Measurements from ENCODE around the gene OSBPL8. TPM values are rescaled to one million over a fixed set of nuclear protein-coding genes. Genes with fewer than 3 reads are reported as not detected.

Gene OSBPL8
- total RNA-seq, 1 donor, result 204 TPM

DNA sequence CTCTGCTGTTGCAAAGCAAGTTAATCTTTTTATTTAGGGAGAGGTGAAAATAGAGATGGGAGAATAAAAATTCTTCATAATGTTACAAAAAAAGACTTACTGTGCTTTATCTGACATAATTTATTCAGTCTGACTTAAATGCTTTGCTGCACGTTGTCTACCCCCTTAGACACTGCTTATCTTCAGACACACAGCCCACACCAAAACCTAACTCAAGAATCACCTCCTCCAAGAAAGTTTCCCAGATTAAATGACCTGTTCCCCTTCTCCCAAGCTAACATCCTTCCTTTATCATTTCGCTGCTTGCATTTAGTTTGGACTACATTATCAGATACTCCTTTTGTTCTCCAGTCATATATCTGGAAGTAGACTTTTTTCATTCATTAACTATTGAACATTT, 3.8 kb downstream of the OSBPL8 start:
- H3K4me2 ChIP-seq (ENCODE audit: insufficient read depth, low read length), result no peak overlapping the region

GRCh38 chr12:76555231-76555767, 4.3 kb downstream of the OSBPL8 start:
- Histone ChIP-seq H3K36me3 (ENCODE audit: insufficient read depth, low read length) (no peaks in the 10 kb centered on the region), H4K20me1 (ENCODE audit: insufficient read depth, low read length) (peaks cover 27% of the 10 kb centered on the region), H3K4me2 (ENCODE audit: insufficient read depth, low read length) (no peak overlapping the region), H3K79me2 (ENCODE audit: insufficient read depth, low read length) (peaks cover 88% of the 10 kb centered on the region), H3K27me3 (ENCODE audit: insufficient read depth, low read length) (no peaks in the 10 kb centered on the region), H3K4me1 (ENCODE audit: insufficient read depth, low read length) (peaks cover 30% of the 10 kb centered on the region), H3K27ac (ENCODE audit: low read depth, low read length) (no peak overlapping the region), H3K4me3 (ENCODE audit: insufficient read depth, low read length) (no peak overlapping the region), H2AFZ (ENCODE audit: low read length) (no peak overlapping the region), H3K9me3 (ENCODE audit: low read depth, low read length) (no peaks in the 10 kb centered on the region)
- TF ChIP-seq, protein P1, sequence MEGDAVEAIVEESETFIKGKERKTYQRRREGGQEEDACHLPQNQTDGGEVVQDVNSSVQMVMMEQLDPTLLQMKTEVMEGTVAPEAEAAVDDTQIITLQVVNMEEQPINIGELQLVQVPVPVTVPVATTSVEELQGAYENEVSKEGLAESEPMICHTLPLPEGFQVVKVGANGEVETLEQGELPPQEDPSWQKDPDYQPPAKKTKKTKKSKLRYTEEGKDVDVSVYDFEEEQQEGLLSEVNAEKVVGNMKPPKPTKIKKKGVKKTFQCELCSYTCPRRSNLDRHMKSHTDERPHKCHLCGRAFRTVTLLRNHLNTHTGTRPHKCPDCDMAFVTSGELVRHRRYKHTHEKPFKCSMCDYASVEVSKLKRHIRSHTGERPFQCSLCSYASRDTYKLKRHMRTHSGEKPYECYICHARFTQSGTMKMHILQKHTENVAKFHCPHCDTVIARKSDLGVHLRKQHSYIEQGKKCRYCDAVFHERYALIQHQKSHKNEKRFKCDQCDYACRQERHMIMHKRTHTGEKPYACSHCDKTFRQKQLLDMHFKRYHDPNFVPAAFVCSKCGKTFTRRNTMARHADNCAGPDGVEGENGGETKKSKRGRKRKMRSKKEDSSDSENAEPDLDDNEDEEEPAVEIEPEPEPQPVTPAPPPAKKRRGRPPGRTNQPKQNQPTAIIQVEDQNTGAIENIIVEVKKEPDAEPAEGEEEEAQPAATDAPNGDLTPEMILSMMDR (IDR thresholded peaks at IDR 0.05; ENCODE audit: extremely low read depth, low read depth, low read length), result peak; percentile 11
- DNase-seq (ENCODE audit: insufficient read length, low spot score, missing footprints), result peak; percentile 23

More for the DNA sequence above, 3.8 kb downstream of the OSBPL8 start:
- no peaks in the 10 kb centered on the region for H3K36me3 ChIP-seq (ENCODE audit: insufficient read depth, low read length)
- no peak overlapping the region for H3K27ac ChIP-seq (ENCODE audit: low read depth, low read length)
- H2AFZ ChIP-seq (ENCODE audit: low read length), result no peak overlapping the region
- peaks cover 30% of the 10 kb centered on the region for H3K4me1 ChIP-seq (ENCODE audit: insufficient read depth, low read length)
- peaks cover 27% of the 10 kb centered on the region for H4K20me1 ChIP-seq (ENCODE audit: insufficient read depth, low read length)
- no peaks in the 10 kb centered on the region for H3K27me3 ChIP-seq (ENCODE audit: insufficient read depth, low read length)
- H3K79me2 ChIP-seq (ENCODE audit: insufficient read depth, low read length), result peaks cover 83% of the 10 kb centered on the region
- H3K4me3 ChIP-seq (ENCODE audit: insufficient read depth, low read length), result no peak overlapping the region
- TF ChIP-seq, protein P1 (IDR thresholded peaks at IDR 0.05; ENCODE audit: extremely low read depth, low read depth, low read length), result no peak
- DNase-seq (ENCODE audit: insufficient read length, low spot score, missing footprints), result no peak
- no peaks in the 10 kb centered on the region for H3K9me3 ChIP-seq (ENCODE audit: low read depth, low read length)

DNA sequence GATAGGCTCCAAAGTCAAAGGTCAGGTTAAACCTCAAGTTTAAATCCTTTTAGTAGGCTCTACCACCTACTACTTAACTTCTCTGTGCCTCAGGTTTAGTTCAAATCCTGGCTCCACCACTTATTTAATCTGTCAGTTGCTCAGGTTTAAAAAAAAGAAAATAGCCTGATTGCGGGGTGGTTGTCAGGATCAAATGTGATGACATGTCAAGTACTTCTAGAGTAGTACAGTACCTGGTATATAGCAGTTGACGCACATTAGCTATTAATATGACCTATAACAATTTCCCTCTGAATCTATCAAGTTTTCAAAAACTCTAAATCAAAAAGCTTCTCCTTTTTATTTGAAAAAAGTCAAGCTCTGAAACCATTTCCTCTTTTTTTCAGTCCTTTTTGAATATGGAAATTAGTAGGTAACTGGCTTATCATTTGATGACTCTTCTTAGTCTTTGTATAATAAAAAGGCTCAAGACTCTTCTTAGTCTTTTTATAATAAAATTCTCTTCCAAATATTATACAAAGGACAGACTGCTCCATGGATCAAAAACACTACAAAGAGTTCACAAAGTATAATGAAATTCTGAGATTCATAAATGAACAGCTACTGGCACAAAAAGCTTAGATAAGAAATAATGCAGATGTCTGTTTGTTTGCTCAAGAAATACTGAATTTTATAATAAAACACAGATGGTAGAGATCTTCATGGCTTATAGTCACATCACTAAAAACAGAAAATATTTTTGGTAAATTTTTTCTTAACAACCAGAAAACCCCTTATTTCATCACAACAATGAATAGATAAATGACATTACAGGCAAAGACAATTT, 5.0 kb downstream of the OSBPL8 start:
- Histone ChIP-seq H3K4me3 (ENCODE audit: insufficient read depth, low read length) (no peak overlapping the region), H2AFZ (ENCODE audit: low read length) (no peak overlapping the region), H3K36me3 (ENCODE audit: insufficient read depth, low read length) (no peaks in the 10 kb centered on the region), H3K9me3 (ENCODE audit: low read depth, low read length) (no peaks in the 10 kb centered on the region), H3K79me2 (ENCODE audit: insufficient read depth, low read length) (peaks cover 94% of the 10 kb centered on the region), H3K27me3 (ENCODE audit: insufficient read depth, low read length) (no peaks in the 10 kb centered on the region), H3K4me1 (ENCODE audit: insufficient read depth, low read length) (peaks cover 32% of the 10 kb centered on the region), H3K27ac (ENCODE audit: low read depth, low read length) (no peak overlapping the region), H4K20me1 (ENCODE audit: insufficient read depth, low read length) (peaks cover 27% of the 10 kb centered on the region), H3K4me2 (ENCODE audit: insufficient read depth, low read length) (no peak overlapping the region)
- DNase-seq (ENCODE audit: insufficient read length, low spot score, missing footprints), result no peak
- TF ChIP-seq, protein P1 (IDR thresholded peaks at IDR 0.05; ENCODE audit: extremely low read depth, low read depth, low read length), result no peak

GRCh38 chr12:76552343-76552938, 7.1 kb downstream of the OSBPL8 start:
- H3K4me3 ChIP-seq (ENCODE audit: insufficient read depth, low read length), result no peak overlapping the region
- peaks cover 19% of the 10 kb centered on the region for H4K20me1 ChIP-seq (ENCODE audit: insufficient read depth, low read length)
- TF ChIP-seq, protein P1 (IDR thresholded peaks at IDR 0.05; ENCODE audit: extremely low read depth, low read depth, low read length), result no peak
- peak overlapping the region; percentile 31 for H3K4me2 ChIP-seq (ENCODE audit: insufficient read depth, low read length)
- H3K36me3 ChIP-seq (ENCODE audit: insufficient read depth, low read length), result no peaks in the 10 kb centered on the region
- peaks cover 43% of the 10 kb centered on the region for H3K4me1 ChIP-seq (ENCODE audit: insufficient read depth, low read length)
- no peak overlapping the region for H2AFZ ChIP-seq (ENCODE audit: low read length)
- no peak overlapping the region for H3K27ac ChIP-seq (ENCODE audit: low read depth, low read length)
- H3K27me3 ChIP-seq (ENCODE audit: insufficient read depth, low read length), result no peaks in the 10 kb centered on the region
- H3K9me3 ChIP-seq (ENCODE audit: low read depth, low read length), result no peaks in the 10 kb centered on the region
- no peak for DNase-seq (ENCODE audit: insufficient read length, low spot score, missing footprints)
- peaks cover 96% of the 10 kb centered on the region for H3K79me2 ChIP-seq (ENCODE audit: insufficient read depth, low read length)
